ENCODE data around the gene CCDC201. TPM values are rescaled to one million over a fixed set of nuclear protein-coding genes. Genes with fewer than 3 reads are reported as not detected.
A peak's percentile ranks its signal among the peaks of the same experiment; 100 is the strongest.

CCDC201 gene
- total RNA-seq, 1 donor from 2014 or later = not detected

DNA sequence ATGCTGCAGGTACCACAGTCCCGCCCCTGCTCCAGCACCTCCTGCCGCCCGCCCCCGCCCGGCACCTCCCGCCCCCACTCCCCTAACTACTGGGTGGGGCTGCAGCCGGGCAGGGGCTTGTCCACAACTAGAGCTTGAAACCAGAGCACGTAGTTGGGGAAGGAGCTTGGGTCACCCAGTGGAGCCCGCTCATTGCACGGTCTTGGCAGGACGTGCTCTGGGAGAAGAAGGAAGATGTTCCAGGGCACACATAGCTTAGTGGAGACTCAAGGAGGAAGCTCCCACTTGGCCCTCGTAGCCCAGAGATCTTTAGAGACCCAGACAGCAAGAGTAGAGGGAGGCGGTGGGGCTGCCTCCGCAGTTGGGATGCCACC, 16.1 kb upstream of the CCDC201 start:
- no peaks in the 10 kb centered on the region for H3K79me2 ChIP-seq (ENCODE audit: insufficient read depth, low read length)
- H3K36me3 ChIP-seq (ENCODE audit: insufficient read depth, low read length) = no peaks in the 10 kb centered on the region
- H3K27me3 Mint-ChIP-seq (ENCODE audit: low read depth, unreplicated experiment) = peaks cover 70% of the 10 kb centered on the region
- peak overlapping the region; percentile 82 for H2AFZ ChIP-seq (ENCODE audit: low read depth, low read length)
- FAIRE-seq (no peak), DNase-seq (ENCODE audit: low read depth) (no peak)
- H3K27ac ChIP-seq (ENCODE audit: low read depth, low read length) = no peak overlapping the region
- peaks cover 3% of the 10 kb centered on the region for H3K4me1 Mint-ChIP-seq (ENCODE audit: low read depth, unreplicated experiment)
- H3K9me3 ChIP-seq (ENCODE audit: insufficient read depth, low read depth, low read length) = no peaks in the 10 kb centered on the region
- no peaks in the 10 kb centered on the region for H4K20me1 ChIP-seq (ENCODE audit: insufficient read depth, low read length)
- no peak for TF ChIP-seq EZH2 (IDR thresholded peaks at IDR 0.05; ENCODE audit: insufficient read depth, low read length)
- H3K4me1 ChIP-seq (ENCODE audit: insufficient read depth, low read length) = peaks cover 14% of the 10 kb centered on the region
- H3K9me3 Mint-ChIP-seq (ENCODE audit: unreplicated experiment) = no peaks in the 10 kb centered on the region
- H3K9ac ChIP-seq (ENCODE audit: low read length) = no peak overlapping the region
- H3K27me3 ChIP-seq (ENCODE audit: insufficient read depth, low read length) = peaks cover 2% of the 10 kb centered on the region
- peak overlapping the region; percentile 40 for H3K4me3 Mint-ChIP-seq (ENCODE audit: unreplicated experiment)
- H3K36me3 Mint-ChIP-seq (ENCODE audit: low read depth, unreplicated experiment) = no peaks in the 10 kb centered on the region
- peak overlapping the region; percentile 46 for H3K4me3 ChIP-seq (ENCODE audit: insufficient read depth, low read depth, low read length)
- peak overlapping the region; percentile 91 for H3K4me2 ChIP-seq (ENCODE audit: low read length)
- H3K27ac Mint-ChIP-seq (ENCODE audit: unreplicated experiment) = no peak overlapping the region

DNA sequence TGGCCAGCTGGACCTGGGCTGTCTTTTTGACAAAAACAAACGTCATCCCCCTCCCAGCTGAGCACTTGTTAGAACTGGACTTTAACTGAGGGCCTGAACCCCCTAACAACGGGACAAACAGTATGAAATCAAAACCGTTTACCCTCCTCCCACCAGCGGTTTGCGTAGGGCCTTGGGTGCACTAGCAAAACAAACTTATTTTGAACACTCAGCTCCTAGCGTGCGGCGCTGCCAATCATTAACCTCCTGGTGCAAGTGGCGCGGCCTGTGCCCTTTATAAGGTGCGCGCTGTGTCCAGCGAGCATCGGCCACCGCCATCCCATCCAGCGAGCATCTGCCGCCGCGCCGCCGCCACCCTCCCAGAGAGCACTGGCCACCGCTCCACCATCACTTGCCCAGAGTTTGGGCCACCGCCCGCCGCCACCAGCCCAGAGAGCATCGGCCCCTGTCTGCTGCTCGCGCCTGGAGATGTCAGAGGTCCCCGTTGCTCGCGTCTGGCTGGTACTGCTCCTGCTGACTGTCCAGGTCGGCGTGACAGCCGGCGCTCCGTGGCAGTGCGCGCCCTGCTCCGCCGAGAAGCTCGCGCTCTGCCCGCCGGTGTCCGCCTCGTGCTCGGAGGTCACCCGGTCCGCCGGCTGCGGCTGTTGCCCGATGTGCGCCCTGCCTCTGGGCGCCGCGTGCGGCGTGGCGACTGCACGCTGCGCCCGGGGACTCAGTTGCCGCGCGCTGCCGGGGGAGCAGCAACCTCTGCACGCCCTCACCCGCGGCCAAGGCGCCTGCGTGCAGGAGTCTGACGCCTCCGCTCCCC, 15.5 kb upstream of the CCDC201 start, which contains the start of gene IGFBP1:
TSS of gene IGFBP1 (plus strand) at position 304 of the 808 bp plus-strand sequence. CDS start at position 469, 165 bp downstream.
- Histone ChIP-seq H2AFZ (ENCODE audit: low read depth, low read length) (peak within 1 kb of the TSS; percentile 82), H3K79me2 (ENCODE audit: insufficient read depth, low read length) (no peaks in the 10 kb centered on the region), H3K9me3 (ENCODE audit: insufficient read depth, low read depth, low read length) (no peaks in the 10 kb centered on the region), H3K9ac (ENCODE audit: low read length) (peak within 1 kb of the TSS; percentile 16), H3K4me2 (ENCODE audit: low read length) (peak within 1 kb of the TSS; percentile 91), H3K4me1 (ENCODE audit: insufficient read depth, low read length) (peaks cover 14% of the 10 kb centered on the region), H3K27ac (ENCODE audit: low read depth, low read length) (no peak within 1 kb of the TSS), H3K4me3 (ENCODE audit: insufficient read depth, low read depth, low read length) (peak within 1 kb of the TSS; percentile 46), H3K27me3 (ENCODE audit: insufficient read depth, low read length) (no peaks in the 10 kb centered on the region), H3K36me3 (ENCODE audit: insufficient read depth, low read length) (no peaks in the 10 kb centered on the region), H4K20me1 (ENCODE audit: insufficient read depth, low read length) (no peaks in the 10 kb centered on the region)
- peak; percentile 35 for TF ChIP-seq EZH2 (IDR thresholded peaks at IDR 0.05; ENCODE audit: insufficient read depth, low read length)
- TF ChIP-seq, protein P1, sequence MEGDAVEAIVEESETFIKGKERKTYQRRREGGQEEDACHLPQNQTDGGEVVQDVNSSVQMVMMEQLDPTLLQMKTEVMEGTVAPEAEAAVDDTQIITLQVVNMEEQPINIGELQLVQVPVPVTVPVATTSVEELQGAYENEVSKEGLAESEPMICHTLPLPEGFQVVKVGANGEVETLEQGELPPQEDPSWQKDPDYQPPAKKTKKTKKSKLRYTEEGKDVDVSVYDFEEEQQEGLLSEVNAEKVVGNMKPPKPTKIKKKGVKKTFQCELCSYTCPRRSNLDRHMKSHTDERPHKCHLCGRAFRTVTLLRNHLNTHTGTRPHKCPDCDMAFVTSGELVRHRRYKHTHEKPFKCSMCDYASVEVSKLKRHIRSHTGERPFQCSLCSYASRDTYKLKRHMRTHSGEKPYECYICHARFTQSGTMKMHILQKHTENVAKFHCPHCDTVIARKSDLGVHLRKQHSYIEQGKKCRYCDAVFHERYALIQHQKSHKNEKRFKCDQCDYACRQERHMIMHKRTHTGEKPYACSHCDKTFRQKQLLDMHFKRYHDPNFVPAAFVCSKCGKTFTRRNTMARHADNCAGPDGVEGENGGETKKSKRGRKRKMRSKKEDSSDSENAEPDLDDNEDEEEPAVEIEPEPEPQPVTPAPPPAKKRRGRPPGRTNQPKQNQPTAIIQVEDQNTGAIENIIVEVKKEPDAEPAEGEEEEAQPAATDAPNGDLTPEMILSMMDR (IDR thresholded peaks at IDR 0.05; ENCODE audit: insufficient read depth, low read depth, low read length) = no peak
- H3K27ac Mint-ChIP-seq (ENCODE audit: unreplicated experiment) = no peak within 1 kb of the TSS
- H3K27me3 Mint-ChIP-seq (ENCODE audit: low read depth, unreplicated experiment) = peaks cover 65% of the 10 kb centered on the region
- H3K4me3 Mint-ChIP-seq (ENCODE audit: unreplicated experiment) = peak within 1 kb of the TSS; percentile 74
- peak; percentile 21 for DNase-seq (ENCODE audit: low read depth)
- FAIRE-seq = no peak
- no peaks in the 10 kb centered on the region for H3K9me3 Mint-ChIP-seq (ENCODE audit: unreplicated experiment)
- H3K4me1 Mint-ChIP-seq (ENCODE audit: low read depth, unreplicated experiment) = peaks cover 3% of the 10 kb centered on the region
- no peaks in the 10 kb centered on the region for H3K36me3 Mint-ChIP-seq (ENCODE audit: low read depth, unreplicated experiment)

DNA sequence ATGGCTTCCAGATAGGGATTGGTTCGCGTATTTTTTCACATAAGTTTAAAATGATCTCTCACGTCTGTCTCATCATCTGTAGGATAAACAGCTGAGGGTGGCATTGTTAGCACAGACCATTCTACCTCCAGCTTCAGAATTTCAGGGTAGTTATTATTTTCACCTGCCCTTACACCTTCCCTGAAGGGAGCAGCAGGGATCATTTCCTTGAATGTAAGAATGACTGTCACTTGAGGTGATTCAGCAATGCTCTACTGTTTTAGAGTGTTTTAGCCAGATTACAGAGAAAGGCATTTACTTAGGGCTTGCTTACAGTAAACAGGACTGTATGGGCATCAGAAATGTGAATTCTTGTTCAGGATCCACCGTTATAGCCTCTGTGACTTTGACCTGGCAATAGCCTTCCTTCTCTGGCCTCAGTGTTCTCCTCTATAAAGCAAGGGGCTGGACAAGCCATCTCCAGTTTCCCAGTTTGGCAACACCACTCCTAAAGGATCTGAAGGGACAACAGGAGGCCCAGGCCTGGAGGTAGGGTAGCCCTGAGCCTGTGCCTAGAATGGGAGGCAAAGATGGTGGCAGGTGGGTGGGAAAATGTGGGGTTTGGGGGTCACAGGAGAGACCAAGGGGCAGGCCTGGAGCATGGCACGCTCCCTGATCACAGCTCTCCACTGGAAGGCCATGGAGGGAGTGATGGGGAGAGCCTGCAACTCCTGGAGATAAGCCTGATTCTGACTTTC, 14.2 kb upstream of the CCDC201 start:
- no peak for TF ChIP-seq EZH2 (IDR thresholded peaks at IDR 0.05; ENCODE audit: insufficient read depth, low read length)
- TF ChIP-seq, protein P1 (IDR thresholded peaks at IDR 0.05; ENCODE audit: insufficient read depth, low read depth, low read length) = no peak
- no peak overlapping the region for H3K27ac Mint-ChIP-seq (ENCODE audit: unreplicated experiment)
- FAIRE-seq (no peak), DNase-seq (ENCODE audit: low read depth) (no peak)
- H4K20me1 ChIP-seq (ENCODE audit: insufficient read depth, low read length) = no peaks in the 10 kb centered on the region
- H3K9me3 ChIP-seq (ENCODE audit: insufficient read depth, low read depth, low read length) = no peaks in the 10 kb centered on the region
- no peak overlapping the region for H3K27ac ChIP-seq (ENCODE audit: low read depth, low read length)
- no peaks in the 10 kb centered on the region for H3K27me3 ChIP-seq (ENCODE audit: insufficient read depth, low read length)
- H3K27me3 Mint-ChIP-seq (ENCODE audit: low read depth, unreplicated experiment) = peaks cover 59% of the 10 kb centered on the region
- no peaks in the 10 kb centered on the region for H3K79me2 ChIP-seq (ENCODE audit: insufficient read depth, low read length)
- H3K4me3 Mint-ChIP-seq (ENCODE audit: unreplicated experiment) = no peak overlapping the region
- no peaks in the 10 kb centered on the region for H3K9me3 Mint-ChIP-seq (ENCODE audit: unreplicated experiment)
- no peaks in the 10 kb centered on the region for H3K36me3 Mint-ChIP-seq (ENCODE audit: low read depth, unreplicated experiment)
- no peak overlapping the region for H3K4me3 ChIP-seq (ENCODE audit: insufficient read depth, low read depth, low read length)
- H3K4me1 ChIP-seq (ENCODE audit: insufficient read depth, low read length) = peaks cover 21% of the 10 kb centered on the region
- H3K9ac ChIP-seq (ENCODE audit: low read length) = no peak overlapping the region
- no peak overlapping the region for H3K4me2 ChIP-seq (ENCODE audit: low read length)
- peaks cover 3% of the 10 kb centered on the region for H3K4me1 Mint-ChIP-seq (ENCODE audit: low read depth, unreplicated experiment)
- no peaks in the 10 kb centered on the region for H3K36me3 ChIP-seq (ENCODE audit: insufficient read depth, low read length)
- no peak overlapping the region for H2AFZ ChIP-seq (ENCODE audit: low read depth, low read length)

Measured in astrocyte (in vitro differentiated cells and primary cell).